HG02981 (cell line): ENCODE data around the gene NLRX1.
A peak's percentile ranks its signal among the peaks of the same experiment; 100 is the strongest.
"Not testable (repeated sequence)": the region's sequence is repeated elsewhere in the genome, so short reads cannot be mapped to it uniquely, and the experiment has no call there.

Experiments used
- ATAC-seq: cut with Tn5 transposase; IDR thresholded peaks from one replicate; pipeline ENCODE4 v1.9.1; 2021; ENCODE audit warnings: mild to moderate bottlenecking, moderate library complexity; ENCODE audit not compliant: unreplicated experiment

NLRX1 gene

GRCh38 chr11:119168471-119169281 lies at the start of gene NLRX1:
TSS of gene NLRX1 (plus strand) at chr11:119168725. CDS start at chr11:119171404, 2,679 bp downstream.
- ATAC-seq: peak; percentile 89

GRCh38 chr11:119118946-119119345 lies 49.6 kb upstream of the NLRX1 start:
- ATAC-seq: no peak

DNA sequence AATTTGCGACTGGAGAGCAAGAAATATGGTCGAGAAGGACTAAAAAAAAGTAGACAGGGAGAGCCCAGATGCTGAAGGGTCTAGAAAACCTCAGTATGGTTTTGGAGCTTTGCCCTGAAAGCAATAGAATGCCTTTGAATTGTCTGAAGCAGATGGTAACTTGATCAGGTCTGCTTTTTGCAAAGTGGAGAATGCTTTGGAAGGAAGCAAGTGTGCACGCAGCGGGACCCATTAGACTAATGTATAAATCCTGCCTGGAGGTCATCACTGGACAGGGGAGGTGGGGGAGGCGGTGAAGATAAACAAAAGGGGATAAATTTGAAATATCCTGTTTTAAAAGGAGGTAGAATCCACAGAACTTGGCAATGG lies 47.9 kb upstream of the NLRX1 start:
- no peak for ATAC-seq

- peak; percentile 96 for ATAC-seq
These were observed 47.3 kb upstream of the NLRX1 start, which contains the start of gene HINFP for GRCh38 chr11:119121008-119121810. TSS of gene HINFP (plus strand) at chr11:119121580. CDS start at chr11:119126945, 5,365 bp downstream.

DNA sequence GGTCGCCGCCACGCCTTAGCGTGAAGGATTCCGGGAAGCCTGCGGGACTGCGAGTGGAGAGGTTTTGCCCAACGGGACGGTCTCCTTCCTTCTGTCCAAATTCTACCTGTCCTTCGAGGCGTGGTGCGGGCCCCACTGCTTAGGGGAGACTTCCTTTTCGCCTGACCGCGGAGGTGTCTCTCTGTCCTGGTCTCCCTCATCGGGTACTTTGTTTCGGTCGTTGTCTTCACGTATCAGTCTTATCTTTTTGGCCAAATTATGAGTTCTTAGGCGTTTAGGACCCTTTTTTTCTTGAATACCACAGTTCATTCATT lies 46.8 kb upstream of the NLRX1 start:
- ATAC-seq: no peak

GRCh38 chr11:119125821-119126220 lies 42.7 kb upstream of the NLRX1 start:
- no peak for ATAC-seq

DNA sequence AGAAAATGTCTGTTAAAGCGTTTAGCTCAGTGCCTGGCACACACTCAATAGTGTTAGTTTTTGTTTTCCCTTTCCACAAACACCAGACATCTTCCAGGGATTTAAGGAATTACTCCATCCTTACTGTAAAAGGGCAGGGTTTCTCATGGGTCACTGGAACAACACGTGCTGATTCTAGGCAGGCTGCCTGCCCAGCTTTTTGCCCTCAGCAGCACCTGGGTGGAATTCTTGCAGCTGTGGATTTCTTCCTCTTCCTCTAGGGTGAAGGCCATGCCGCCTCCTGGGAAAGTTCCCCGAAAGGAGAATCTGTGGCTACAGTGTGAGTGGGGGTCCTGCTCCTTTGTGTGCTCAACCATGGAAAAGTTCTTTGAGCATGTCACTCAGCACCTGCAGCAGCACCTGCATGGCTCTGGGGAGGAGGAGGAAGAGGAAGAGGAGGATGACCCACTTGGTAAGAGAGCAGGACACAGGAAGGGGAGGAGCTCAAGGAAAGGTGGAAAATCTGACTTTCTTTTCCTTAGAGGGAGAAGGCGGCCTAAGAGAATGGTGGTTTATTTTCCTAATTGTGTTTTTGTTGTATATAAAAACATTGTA lies 41.8 kb upstream of the NLRX1 start:
- no peak for ATAC-seq

DNA sequence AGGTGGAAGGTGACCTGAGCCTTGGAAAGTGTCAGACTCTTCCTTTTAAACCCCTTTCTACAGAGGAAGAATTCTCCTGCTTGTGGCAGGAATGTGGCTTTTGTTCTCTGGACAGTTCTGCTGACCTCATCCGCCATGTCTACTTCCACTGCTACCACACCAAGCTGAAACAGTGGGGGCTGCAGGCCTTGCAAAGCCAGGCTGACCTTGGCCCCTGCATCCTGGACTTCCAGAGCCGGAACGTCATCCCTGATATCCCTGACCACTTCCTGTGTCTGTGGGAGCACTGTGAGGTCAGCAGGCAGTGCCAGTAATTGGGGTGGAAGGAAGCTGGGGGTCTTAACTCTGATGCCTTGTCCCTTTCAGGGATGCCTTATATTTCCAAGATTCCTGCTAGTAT lies 37.9 kb upstream of the NLRX1 start:
- no peak for ATAC-seq

GRCh38 chr11:119134389-119134978 lies 34.0 kb upstream of the NLRX1 start:
- ATAC-seq: no peak

DNA sequence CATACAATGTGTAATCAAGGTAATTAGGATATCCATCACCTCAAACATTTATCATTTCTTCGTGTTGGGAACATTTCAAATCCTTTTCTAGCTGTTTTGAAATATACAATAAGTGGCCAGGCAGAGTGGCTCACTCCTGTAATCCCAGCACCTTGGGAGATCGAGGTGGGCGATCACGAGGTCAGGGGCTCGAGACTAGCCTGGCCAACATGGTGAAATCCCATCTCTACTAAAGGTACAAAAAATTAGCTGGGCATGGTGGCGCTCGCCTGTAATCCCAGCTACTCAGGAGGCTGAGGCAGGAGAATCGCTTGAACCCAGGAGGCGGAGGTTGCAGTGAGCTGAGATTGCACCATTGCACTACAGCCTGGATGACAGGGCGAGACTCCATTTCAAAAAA lies 29.2 kb upstream of the NLRX1 start:
- not testable (repeated sequence) for ATAC-seq

DNA sequence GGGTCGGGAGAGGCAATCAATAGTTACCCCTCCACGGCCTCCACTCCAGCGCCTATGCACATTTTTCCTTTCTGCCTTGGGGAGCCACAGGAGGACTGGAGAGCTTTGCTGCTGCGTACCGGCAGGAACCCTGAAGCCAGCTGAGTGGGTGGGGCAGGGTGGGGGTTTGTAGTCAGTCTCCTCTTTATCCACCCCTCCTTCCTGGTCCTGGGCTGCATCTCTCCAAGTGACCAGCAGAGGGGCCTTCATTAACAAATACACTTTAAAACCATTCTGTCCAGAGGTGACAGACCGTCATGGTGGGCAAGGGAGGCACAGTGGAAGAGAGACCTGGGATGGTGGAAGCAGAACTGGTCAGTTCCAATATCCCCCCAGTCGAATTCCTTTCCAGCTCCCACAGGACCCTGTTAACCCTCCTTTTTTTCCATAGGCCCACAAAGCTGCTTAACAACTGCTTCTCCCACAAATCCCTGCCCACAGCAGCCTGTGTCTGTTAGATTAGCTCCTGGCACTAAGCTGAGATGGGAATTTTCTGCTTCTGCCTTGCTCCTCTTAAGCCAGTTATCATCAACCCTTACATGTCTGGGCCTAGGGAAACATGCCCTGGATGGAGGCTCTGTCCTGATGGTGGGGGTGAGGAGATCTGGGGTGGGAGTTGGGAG lies 23.6 kb upstream of the NLRX1 start:
- ATAC-seq: peak; percentile 60

DNA sequence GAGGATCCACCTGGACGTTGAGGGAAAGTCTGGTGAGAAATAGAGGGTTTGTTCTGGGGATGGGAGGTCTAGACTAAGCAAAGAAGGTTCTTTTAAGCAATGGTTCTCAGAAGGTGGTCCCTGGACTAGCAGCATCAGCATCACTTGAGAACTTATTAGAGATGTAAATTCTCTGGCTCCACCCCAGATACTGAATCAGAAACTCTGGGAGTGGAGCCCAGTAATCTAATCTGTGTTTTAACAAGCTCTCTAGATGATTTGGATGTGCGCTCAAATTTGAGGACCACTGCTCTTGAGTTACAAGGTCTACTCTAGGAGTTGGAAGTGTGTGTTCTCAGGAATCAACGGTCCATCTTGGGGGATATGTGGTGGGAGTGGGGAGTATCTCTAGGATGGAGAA lies 23.0 kb upstream of the NLRX1 start:
- ATAC-seq: no peak

DNA sequence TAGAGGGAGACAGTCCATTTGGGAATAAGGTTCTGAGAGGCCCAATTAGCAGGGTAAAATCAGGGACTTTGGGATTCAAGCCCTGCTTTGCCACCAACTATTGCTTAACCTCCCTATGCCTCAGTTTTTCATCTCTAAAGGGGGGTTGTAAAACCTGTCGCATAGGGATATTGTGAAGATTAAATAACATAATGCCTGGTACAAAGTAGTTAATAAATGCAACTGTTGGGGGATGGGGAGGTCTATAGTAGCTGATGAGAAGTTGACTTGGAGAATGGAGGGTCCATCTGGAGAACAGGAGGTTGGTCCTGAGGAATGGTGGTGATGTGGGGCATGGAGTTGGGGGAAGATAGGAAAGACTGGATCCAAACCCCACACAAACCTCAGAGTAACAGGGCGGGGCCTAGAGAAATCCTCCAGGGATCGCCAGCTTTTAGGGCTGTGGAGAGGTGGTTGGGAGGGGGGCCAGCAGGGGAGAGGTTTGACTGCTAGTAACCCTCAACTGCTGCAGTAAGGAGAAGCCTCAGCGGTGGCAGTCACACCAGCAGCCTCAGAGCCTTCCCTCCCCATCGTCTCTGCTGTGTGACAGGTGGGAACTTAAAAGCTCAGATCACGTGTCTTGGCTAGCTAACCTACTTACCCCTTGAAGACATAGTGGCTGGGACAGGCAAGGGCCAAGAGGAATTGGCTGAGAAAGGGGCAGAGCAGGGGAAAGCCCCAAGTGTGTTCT lies 20.8 kb upstream of the NLRX1 start:
- ATAC-seq: no peak

DNA sequence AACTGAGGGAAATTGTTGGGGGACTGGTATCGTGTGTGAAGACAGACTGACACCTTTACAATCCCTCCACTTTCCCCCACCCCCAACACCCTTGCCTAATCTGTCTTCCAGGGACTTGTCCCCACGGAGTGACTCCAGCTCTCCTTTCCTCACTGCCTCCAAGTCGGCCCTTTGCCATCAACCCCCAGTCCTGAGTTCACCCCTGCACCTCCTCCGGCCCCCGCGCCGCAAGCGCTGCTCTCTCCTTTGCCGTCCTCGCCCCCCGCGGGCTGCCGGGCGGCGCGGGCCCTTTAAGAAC lies 19.9 kb upstream of the NLRX1 start:
- no peak for ATAC-seq

DNA sequence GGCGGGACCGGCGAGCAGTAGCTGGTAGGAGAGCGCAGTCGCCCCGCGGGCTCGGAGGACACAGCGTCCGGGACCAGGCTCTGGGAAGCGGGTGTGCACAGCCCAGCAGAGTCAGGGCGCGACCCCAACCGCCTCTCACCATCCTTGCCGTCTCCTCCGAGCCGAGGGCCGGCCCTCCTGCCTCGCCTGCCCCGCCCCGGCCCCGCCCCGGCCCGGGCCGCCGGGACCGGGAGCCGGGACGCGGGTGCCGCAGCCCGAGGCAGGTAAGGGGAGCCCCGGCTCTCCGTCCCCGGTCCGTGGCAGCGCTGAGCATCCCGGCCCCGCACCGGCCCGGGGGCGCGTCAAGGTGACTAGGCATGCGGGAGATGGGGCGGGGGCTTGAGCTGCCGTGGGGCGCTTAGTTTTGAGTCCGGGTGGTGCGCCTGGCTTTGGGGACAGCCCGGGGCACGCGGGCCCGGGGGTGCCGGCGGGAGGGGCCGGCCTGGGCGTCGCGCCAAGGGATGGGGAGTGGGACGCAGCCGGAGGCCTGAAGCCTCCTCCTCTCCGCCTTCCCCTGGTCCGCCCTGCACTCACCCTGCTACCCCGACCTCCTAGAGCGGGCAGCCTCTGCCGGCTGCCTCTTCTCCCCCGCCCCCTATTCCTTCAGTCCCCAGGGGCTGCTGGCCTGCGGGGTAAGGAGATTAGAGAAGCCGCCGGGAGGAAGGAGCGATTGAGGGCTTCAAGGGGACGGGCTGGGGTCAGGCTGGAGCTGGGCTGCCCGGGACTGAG lies 19.3 kb upstream of the NLRX1 start, which contains the start of gene ABCG4:
Gene ABCG4, plus strand, starts transcription at position 35 of the 768 bp plus-strand sequence. CDS start 914 bp downstream, outside the sequence.
- ATAC-seq: no peak

DNA sequence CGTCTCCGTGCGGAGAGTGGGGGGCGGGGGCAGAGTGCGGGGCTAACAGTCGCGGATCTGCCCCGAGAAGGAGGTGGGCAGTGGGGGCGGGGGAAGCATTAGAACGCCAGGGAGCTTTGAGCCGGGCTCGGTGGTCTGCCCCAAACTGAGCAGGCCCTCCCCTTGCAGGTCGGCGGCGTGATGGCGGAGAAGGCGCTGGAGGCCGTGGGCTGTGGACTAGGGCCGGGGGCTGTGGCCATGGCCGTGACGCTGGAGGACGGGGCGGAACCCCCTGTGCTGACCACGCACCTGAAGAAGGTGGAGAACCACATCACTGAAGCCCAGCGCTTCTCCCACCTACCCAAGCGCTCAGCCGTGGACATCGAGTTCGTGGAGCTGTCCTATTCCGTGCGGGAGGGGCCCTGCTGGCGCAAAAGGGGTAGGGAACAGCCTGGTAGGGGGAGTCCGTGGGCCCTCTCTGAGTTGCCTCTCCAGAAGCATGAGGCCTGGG lies 18.7 kb upstream of the NLRX1 start:
- ATAC-seq: no peak

- ATAC-seq: no peak
These were observed 16.5 kb upstream of the NLRX1 start for GRCh38 chr11:119152043-119152442.

DNA sequence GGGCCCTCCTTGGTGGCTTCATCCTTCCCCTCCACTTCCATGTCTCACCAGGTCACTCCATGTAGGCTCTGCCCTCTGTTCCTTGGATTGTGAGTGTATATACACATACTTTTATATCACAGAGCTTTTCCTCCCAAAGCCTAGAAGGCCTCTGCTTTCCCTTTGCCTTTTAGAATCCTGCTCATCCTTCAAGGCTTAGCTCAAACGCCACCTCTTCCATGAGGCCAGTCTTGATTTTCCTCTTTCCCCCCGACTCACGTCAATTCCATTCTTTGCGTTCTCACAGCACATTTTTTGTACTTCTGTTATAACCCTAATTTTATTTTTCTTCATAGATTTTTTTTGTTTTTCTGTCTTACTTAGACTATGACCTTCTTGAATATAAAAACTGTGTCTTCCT lies 15.9 kb upstream of the NLRX1 start:
- no peak for ATAC-seq

DNA sequence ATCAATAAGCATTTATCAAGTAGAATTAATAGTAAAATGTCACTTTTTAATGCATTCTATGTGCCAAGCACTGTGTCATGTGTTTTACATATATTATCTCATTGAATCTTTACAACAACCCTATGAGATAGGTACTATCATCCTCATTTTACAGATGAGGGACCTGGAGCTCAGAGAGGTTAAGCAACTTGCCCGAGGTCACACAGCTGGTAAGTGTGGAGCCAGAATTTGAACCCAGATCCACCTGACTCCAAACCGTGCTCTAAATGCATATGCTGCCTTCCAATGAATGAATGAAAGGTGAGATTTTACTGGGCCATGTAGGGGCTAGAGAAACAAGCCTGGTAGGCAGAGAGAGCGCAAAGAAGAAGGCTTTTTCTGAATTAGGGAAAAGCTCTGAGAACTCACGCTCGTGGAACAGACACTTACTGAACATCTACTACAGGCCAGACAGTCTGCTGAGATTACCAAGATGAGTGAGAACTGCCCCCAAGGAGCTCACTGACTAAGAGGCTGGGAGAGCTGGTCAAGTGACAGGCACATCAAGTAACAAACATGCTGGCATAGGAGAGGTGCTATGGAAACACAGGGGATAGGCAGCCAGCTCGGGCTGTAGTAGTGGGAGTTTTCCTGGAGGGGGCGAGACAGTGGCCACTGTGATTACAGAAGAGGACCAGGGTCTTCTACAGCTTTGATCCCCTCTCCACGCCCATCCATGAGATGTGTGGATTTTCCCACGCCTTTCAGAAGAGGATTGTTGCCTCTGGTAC lies 15.3 kb upstream of the NLRX1 start:
- ATAC-seq: no peak
